Measurements from ENCODE around the gene KLF9. TPM values are rescaled to one million over a fixed set of nuclear protein-coding genes. Genes with fewer than 3 reads are reported as not detected.

KLF9 gene
- total RNA-seq, 4 donors from 2014 or later, result 286 to 387 (median 351) TPM

- no peak for DNase-seq (ENCODE audit: low spot score in 2 of 2)
- Histone ChIP-seq H3K36me3 (peaks cover 0 to 11% (median 0%) of the 10 kb centered on the region in 3 donors), H3K9me3 (no peaks in the 10 kb centered on the region), H3K27ac (peak overlapping the region; percentile 100), H3K4me3 (peak overlapping the region; percentile 49 to 96 (median 92)), H3K27me3 (no peaks in the 10 kb centered on the region), H3K4me1 (peaks cover 0 to 42% (median 27%) of the 10 kb centered on the region in 4 donors)
- TF ChIP-seq CTCF (IDR thresholded peaks at IDR 0.05) (no peak), POLR2A (IDR thresholded peaks at IDR 0.05) (no peak), EP300 (IDR thresholded peaks at IDR 0.05) (no peak)
- 68 to 80% methylated on average over 5 of the region's 5 CpGs for WGBS, 2 donors
Observed at GRCh38 chr9:70415476-70415875, 1.0 kb upstream of the KLF9 start.

- 65 to 71% methylated on average over 2 of the region's 2 CpGs for WGBS, 2 donors
- H3K9me3 ChIP-seq, result no peaks in the 10 kb centered on the region
- TF ChIP-seq EP300 (IDR thresholded peaks at IDR 0.05), result no peak
- no peak for TF ChIP-seq CTCF (IDR thresholded peaks at IDR 0.05)
- no peak for TF ChIP-seq POLR2A (IDR thresholded peaks at IDR 0.05)
- H3K27ac ChIP-seq, result peak overlapping the region; percentile 100
- no peak for DNase-seq (ENCODE audit: low spot score in 2 of 2)
- peak overlapping the region; percentile 49 to 96 (median 92) for H3K4me3 ChIP-seq
- H3K4me1 ChIP-seq, result peaks cover 0 to 44% (median 27%) of the 10 kb centered on the region in 4 donors
- peaks cover 0 to 12% (median 0%) of the 10 kb centered on the region in 3 donors for H3K36me3 ChIP-seq
- H3K27me3 ChIP-seq, result no peaks in the 10 kb centered on the region
Observed at GRCh38 chr9:70415041-70415440, 584 bp upstream of the KLF9 start.

- WGBS, 2 donors, result 0 to 1% methylated on average over 10 to 30 of the region's 53 CpGs
- Histone ChIP-seq H3K4me1 (peaks cover 0 to 50% (median 28%) of the 10 kb centered on the region in 4 donors), H3K27ac (peak overlapping the region; percentile 100), H3K27me3 (no peaks in the 10 kb centered on the region), H3K9me3 (no peaks in the 10 kb centered on the region), H3K4me3 (peak overlapping the region; percentile 90 to 96 (median 95)), H3K36me3 (peaks cover 0 to 13% (median 0%) of the 10 kb centered on the region in 3 donors)
- TF ChIP-seq CTCF (IDR thresholded peaks at IDR 0.05) (no peak), POLR2A (IDR thresholded peaks at IDR 0.05) (no peak), EP300 (IDR thresholded peaks at IDR 0.05) (no peak)
- DNase-seq (ENCODE audit: low spot score in 2 of 2), result no peak
Observed at GRCh38 chr9:70413464-70413798, 1.0 kb downstream of the KLF9 start.

GRCh38 chr9:70412832-70413463 is 1.5 kb downstream of the KLF9 start:
- Histone ChIP-seq H3K9me3 (no peaks in the 10 kb centered on the region), H3K4me3 (peak overlapping the region; percentile 90 to 96 (median 95)), H3K27me3 (no peaks in the 10 kb centered on the region), H3K4me1 (peaks cover 0 to 50% (median 27%) of the 10 kb centered on the region in 4 donors), H3K36me3 (peaks cover 0 to 18% (median 0%) of the 10 kb centered on the region in 3 donors), H3K27ac (peak overlapping the region; percentile 100)
- WGBS, 2 donors, result 0% methylated on average over 19 to 29 of the region's 56 CpGs
- TF ChIP-seq EP300 (IDR thresholded peaks at IDR 0.05) (peak in 1 of 2 donors; percentile 84), CTCF (IDR thresholded peaks at IDR 0.05) (no peak), POLR2A (IDR thresholded peaks at IDR 0.05) (no peak)
- DNase-seq (ENCODE audit: low spot score in 2 of 2), result peak; percentile 48 to 62
